HEK293 (cell line): ENCODE measurements around the gene CNP.

Experiments
- CTCF ChIA-PET: fragments of 350-600 bp; formaldehyde crosslinking; extraction: SDS; loops from one replicate; lab custom pipeline; 2021; ENCODE audit warnings: antibody characterized with exemption; lab: Yijun Ruan, JAX
- POLR2A ChIA-PET: fragments of 300-600 bp; formaldehyde crosslinking; extraction: SDS; loops from one replicate; lab custom pipeline; 2020; ENCODE audit warnings: antibody characterized with exemption, inconsistent platforms; lab: Yijun Ruan, JAX
- H3K27ac ChIP-seq: fragments of 200-500 bp; sonication (Bioruptor generic); 2 replicates; pipeline ENCODE4 v1.5.1; 2014; ENCODE audit warnings: low read depth, low read length, control low read depth, inconsistent platforms; ENCODE audit errors: extremely low read depth
- H3K36me3 ChIP-seq, 2 experiments: fragments of 200-500 bp in 1 of 2; sonication (Bioruptor generic) in 1 of 2; 1 replicate in 1 of 2; 2 replicates in 1 of 2; pipeline ENCODE4 v1.5.1; 2014 to 2017; ENCODE audit warnings: inconsistent platforms in 2 of 2, low read length in 2 of 2; ENCODE audit not compliant: control insufficient read depth in 2 of 2, insufficient read depth in 1 of 2
- H3K4me1 ChIP-seq: fragments of 200-500 bp; sonication (Bioruptor generic); 2 replicates; pipeline ENCODE4 v1.5.1; 2014; ENCODE audit warnings: mild to moderate bottlenecking, low read length, inconsistent platforms; ENCODE audit not compliant: control insufficient read depth, insufficient read depth
- H3K4me3 ChIP-seq: 2 replicates; pipeline ENCODE4 v1.5.1; 2011; ENCODE audit warnings: low read depth, mild to moderate bottlenecking, control low read depth, low read length, moderate library complexity
- H3K9me3 ChIP-seq: fragments of 200-500 bp; sonication (Bioruptor generic); 2 replicates; pipeline ENCODE4 v1.5.1; 2014; ENCODE audit warnings: low read depth, low read length, inconsistent platforms; ENCODE audit not compliant: control insufficient read depth, insufficient read depth
- AEBP2 ChIP-seq: fragments of 450-650 bp; formaldehyde crosslinking; IDR thresholded peaks from 2 replicates; pipeline ENCODE4 v1.5.1; 2016; ENCODE audit warnings: missing biosample characterization, missing genetic modification characterization, borderline replicate concordance
- BCL11A ChIP-seq: fragments of 450-650 bp; formaldehyde crosslinking; IDR thresholded peaks from 2 replicates; pipeline ENCODE4 v1.5.1; 2016; ENCODE audit warnings: low read depth, missing biosample characterization, missing genetic modification characterization
- GLIS2 ChIP-seq: fragments of 450-650 bp; formaldehyde crosslinking; IDR thresholded peaks from 2 replicates; pipeline ENCODE4 v1.5.1; 2016; ENCODE audit warnings: missing biosample characterization, missing genetic modification characterization
- MZF1 ChIP-seq: fragments of 450-650 bp; formaldehyde crosslinking; IDR thresholded peaks from 2 replicates; pipeline ENCODE4 v1.5.1; 2017; ENCODE audit warnings: missing biosample characterization, missing genetic modification characterization, borderline replicate concordance
- OSR2 ChIP-seq: fragments of 450-650 bp; formaldehyde crosslinking; IDR thresholded peaks from 2 replicates; pipeline ENCODE4 v1.5.1; 2016; ENCODE audit warnings: missing biosample characterization, missing genetic modification characterization
- PRDM1 ChIP-seq: fragments of 450-650 bp; formaldehyde crosslinking; IDR thresholded peaks from 2 replicates; pipeline ENCODE4; 2016; ENCODE audit warnings: missing biosample characterization, missing genetic modification characterization
- RBAK ChIP-seq: fragments of 450-650 bp; formaldehyde crosslinking; IDR thresholded peaks from 2 replicates; pipeline ENCODE4 v1.5.1; 2016; ENCODE audit warnings: missing biosample characterization, missing genetic modification characterization
- TCF7L2 ChIP-seq: IDR thresholded peaks from 2 replicates; pipeline ENCODE4 v1.6.1; 2011; ENCODE audit warnings: low read depth, mild to moderate bottlenecking, inconsistent platforms, low read length, moderate library complexity, borderline replicate concordance
- ZBTB17 ChIP-seq: fragments of 450-650 bp; formaldehyde crosslinking; IDR thresholded peaks from 2 replicates; pipeline ENCODE4 v1.5.1; 2016; ENCODE audit warnings: missing biosample characterization, missing genetic modification characterization
- ZEB2 ChIP-seq: fragments of 450-650 bp; formaldehyde crosslinking; IDR thresholded peaks from 2 replicates; pipeline ENCODE4 v1.5.1; 2016; ENCODE audit warnings: missing biosample characterization, missing genetic modification characterization
- ZNF114 ChIP-seq: fragments of 450-650 bp; formaldehyde crosslinking; IDR thresholded peaks from 2 replicates; pipeline ENCODE4 v1.5.0; 2017; ENCODE audit warnings: missing biosample characterization, missing genetic modification characterization
- ZNF133 ChIP-seq: fragments of 450-650 bp; formaldehyde crosslinking; IDR thresholded peaks from 2 replicates; pipeline ENCODE4 v1.5.1; 2016; ENCODE audit warnings: missing biosample characterization, missing genetic modification characterization
- ZNF140 ChIP-seq: fragments of 450-650 bp; formaldehyde crosslinking; IDR thresholded peaks from 2 replicates; pipeline ENCODE4 v1.5.1; 2016; ENCODE audit warnings: missing biosample characterization, missing genetic modification characterization
- ZNF148 ChIP-seq: fragments of 450-650 bp; formaldehyde crosslinking; IDR thresholded peaks from 2 replicates; pipeline ENCODE4 v1.5.0; 2017; ENCODE audit warnings: missing biosample characterization, missing genetic modification characterization, borderline replicate concordance
- ZNF16 ChIP-seq: fragments of 450-650 bp; formaldehyde crosslinking; IDR thresholded peaks from 2 replicates; pipeline ENCODE4 v1.5.1; 2016; ENCODE audit warnings: low read depth, missing biosample characterization, missing genetic modification characterization
- ZNF174 ChIP-seq: fragments of 450-650 bp; formaldehyde crosslinking; IDR thresholded peaks from 2 replicates; pipeline ENCODE4 v1.5.0; 2017; ENCODE audit warnings: missing biosample characterization, mild to moderate bottlenecking, missing genetic modification characterization
- ZNF184 ChIP-seq: fragments of 450-650 bp; IDR thresholded peaks from 2 replicates; pipeline ENCODE4 v1.5.1; 2018; ENCODE audit warnings: missing biosample characterization, mild to moderate bottlenecking, missing genetic modification characterization
- ZNF221 ChIP-seq: fragments of 450-650 bp; formaldehyde crosslinking; IDR thresholded peaks from 2 replicates; pipeline ENCODE4 v1.5.1; 2017; ENCODE audit warnings: missing biosample characterization, missing genetic modification characterization, borderline replicate concordance
- ZNF26 ChIP-seq: fragments of 450-650 bp; formaldehyde crosslinking; IDR thresholded peaks from 2 replicates; pipeline ENCODE4 v1.5.1; 2016; ENCODE audit warnings: missing biosample characterization, missing genetic modification characterization
- ZNF311 ChIP-seq: fragments of 450-650 bp; formaldehyde crosslinking; IDR thresholded peaks from 2 replicates; pipeline ENCODE4 v1.5.1; 2017; ENCODE audit warnings: missing biosample characterization, missing genetic modification characterization, borderline replicate concordance
- ZNF394 ChIP-seq: fragments of 450-650 bp; formaldehyde crosslinking; IDR thresholded peaks from 2 replicates; pipeline ENCODE4 v1.5.1; 2016; ENCODE audit warnings: missing biosample characterization, missing genetic modification characterization, mild to moderate bottlenecking, moderate library complexity, borderline replicate concordance
- ZNF510 ChIP-seq: fragments of 450-650 bp; formaldehyde crosslinking; IDR thresholded peaks from 2 replicates; pipeline ENCODE4 v1.5.1; 2018; ENCODE audit warnings: mild to moderate bottlenecking, missing genetic modification characterization, missing biosample characterization; ENCODE audit not compliant: insufficient replicate concordance
- ZNF596 ChIP-seq: fragments of 450-650 bp; IDR thresholded peaks from 2 replicates; pipeline ENCODE4 v1.5.0; 2018; ENCODE audit warnings: missing biosample characterization, mild to moderate bottlenecking, missing genetic modification characterization, moderate library complexity
- ZNF624 ChIP-seq: fragments of 450-650 bp; formaldehyde crosslinking; IDR thresholded peaks from 2 replicates; pipeline ENCODE4 v1.5.1; 2017; ENCODE audit warnings: missing biosample characterization, missing genetic modification characterization
- ZNF658 ChIP-seq: fragments of 450-650 bp; formaldehyde crosslinking; IDR thresholded peaks from 2 replicates; pipeline ENCODE4; 2016; ENCODE audit warnings: missing biosample characterization, missing genetic modification characterization
- ZNF660 ChIP-seq: fragments of 450-650 bp; IDR thresholded peaks from 2 replicates; pipeline ENCODE4 v1.5.1; 2018; ENCODE audit warnings: missing biosample characterization, mild to moderate bottlenecking, missing genetic modification characterization
- ZNF76 ChIP-seq: fragments of 450-650 bp; formaldehyde crosslinking; IDR thresholded peaks from 2 replicates; pipeline ENCODE4; 2016; ENCODE audit warnings: low read depth, missing biosample characterization, missing genetic modification characterization, borderline replicate concordance

The CNP gene

GRCh38 chr17:41966463-41967140, at the start of gene CNP (continued):
- TF ChIP-seq ZNF148 (no peak), ZNF174 (tag by site-specific recombination) (no peak), ZEB2 (tag by site-specific recombination) (no peak), ZNF16 (tag by site-specific recombination) (no peak), ZNF140 (tag by site-specific recombination) (no peak), AEBP2 (tag by site-specific recombination) (no peak)
- TF ChIP-seq, all 188 proteins: peak for 32

GRCh38 chr17:41917192-41917591, 49.4 kb upstream of the CNP start:
- H3K9me3 ChIP-seq: no peaks in the 10 kb centered on the region
- TF ChIP-seq ZNF133 (tag by site-specific recombination): no peak
- 0 out of 2 replicates have a peak, but pooled peaks have one; percentile 36 for TF ChIP-seq MZF1 (tag by site-specific recombination)
- TF ChIP-seq, all 188 proteins: peak for 1
- Histone ChIP-seq H3K27ac (no peak overlapping the region), H3K36me3 (peaks cover 6 to 25% of the 10 kb centered on the region in 2 experiments; a peak in 2 of 3 replicates), H3K4me1 (peaks cover 21% of the 10 kb centered on the region), H3K4me3 (peak overlapping the region; percentile 88)
- CTCF ChIA-PET: interaction anchor here (0.5 to 3.7 kb wide), 6 partner anchors 12 to 201 kb away, joined by 3 to 18 read pairs (median 4); partner anchors contain the start of gene ODAD4
- POLR2A ChIA-PET: interaction anchor here (0.7 to 4.2 kb wide), 10 partner anchors 8 to 228 kb away, joined by 3 to 73 read pairs (median 18); partner anchors contain the start of genes CNP, DNAJC7, EIF1 and JUP

GRCh38 chr17:41917679-41918313, 48.8 kb upstream of the CNP start:
- CTCF ChIA-PET: interaction anchor here (0.6 to 3.7 kb wide), 9 partner anchors 12 to 390 kb away, joined by 3 to 18 read pairs (median 4); partner anchors contain the start of gene ODAD4
- Histone ChIP-seq H3K4me1 (peaks cover 21% of the 10 kb centered on the region), H3K36me3 (peaks cover 6 to 19% of the 10 kb centered on the region in 2 experiments; a peak in 2 of 3 replicates), H3K4me3 (peak overlapping the region; percentile 88), H3K9me3 (no peaks in the 10 kb centered on the region), H3K27ac (peak overlapping the region; percentile 90)
- POLR2A ChIA-PET: interaction anchor here (0.6 to 4.2 kb wide), 24 partner anchors 9 to 505 kb away, joined by 3 to 73 read pairs (median 6); partner anchors contain the start of genes CAVIN1, CNP, DNAJC7 and EIF1
- TF ChIP-seq ZBTB17 (no peak), ZNF311 (tag by site-specific recombination) (no peak), ZNF76 (tag by site-specific recombination) (no peak), ZNF510 (tag by site-specific recombination) (no peak), ZNF184 (tag by site-specific recombination) (no peak), ZNF658 (tag by site-specific recombination) (no peak), ZNF624 (tag by site-specific recombination) (no peak), ZNF221 (no peak), ZNF660 (tag by site-specific recombination) (no peak), TCF7L2 (no peak), ZNF114 (tag by site-specific recombination) (no peak), OSR2 (no peak), RBAK (tag by site-specific recombination) (no peak), ZNF596 (tag by site-specific recombination) (no peak), ZNF140 (tag by site-specific recombination) (no peak), GLIS2 (tag by site-specific recombination) (peak; percentile 69), PRDM1 (tag by site-specific recombination) (no peak), ZNF394 (no peak), BCL11A (no peak), ZNF174 (tag by site-specific recombination) (no peak), ZNF26 (tag by site-specific recombination) (no peak)
